GM18861 (cell line): Measurements from ENCODE around the gene NEK6.

Source experiments
- ATAC-seq: cut with Tn5 transposase; IDR thresholded peaks from one replicate; pipeline ENCODE4 v1.9.1; 2021; ENCODE audit not compliant: unreplicated experiment

The NEK6 gene

DNA sequence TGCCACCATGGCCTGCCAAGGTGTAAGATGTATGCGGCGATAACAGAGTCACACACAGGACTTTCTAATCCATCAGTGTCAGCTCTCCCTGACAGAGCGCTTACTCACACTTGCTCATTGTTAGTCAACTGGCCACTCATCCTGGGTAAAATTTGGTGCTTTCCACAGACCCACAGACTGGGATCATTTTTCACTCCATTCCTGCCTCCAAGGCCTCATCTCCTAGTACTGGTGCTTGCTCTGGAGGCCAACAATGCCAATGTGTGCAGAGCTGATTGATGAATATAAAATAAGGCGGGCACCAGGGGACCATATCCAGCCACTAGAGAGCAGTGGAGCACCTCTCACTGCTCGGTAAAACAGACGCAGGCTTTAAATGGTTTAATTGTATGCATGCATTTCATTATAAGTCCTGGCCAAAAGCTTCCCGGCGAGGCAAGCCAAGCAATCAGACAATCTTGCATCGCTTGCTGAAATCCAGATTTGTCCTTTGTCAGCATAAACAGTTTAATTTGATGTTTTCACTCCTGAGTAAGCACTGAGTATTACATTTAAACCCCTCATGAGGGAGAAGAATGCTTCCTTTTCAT lies 135.2 kb downstream of the NEK6 start:
- no peak for ATAC-seq

- no peak for ATAC-seq
These were observed 136.4 kb downstream of the NEK6 start for GRCh38 chr9:124394167-124394566.

DNA sequence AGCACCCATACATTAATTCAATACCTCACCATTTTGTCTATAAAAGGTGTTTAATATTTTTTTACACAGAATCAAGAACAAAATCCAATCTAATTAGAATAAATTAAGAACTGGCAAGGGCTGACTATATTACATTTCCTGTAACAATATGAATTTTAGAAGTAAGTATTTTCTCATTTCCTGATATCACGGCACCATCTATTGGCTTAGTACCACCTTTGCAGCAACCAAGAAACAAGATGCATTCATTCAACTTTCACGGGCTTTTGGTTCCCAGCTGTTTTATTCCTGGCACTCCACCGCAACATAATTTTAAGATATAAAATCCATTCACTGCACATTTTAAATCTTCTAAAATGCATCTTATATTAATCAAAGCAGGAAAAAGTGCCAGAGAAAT lies 136.8 kb downstream of the NEK6 start:
- ATAC-seq: no peak

DNA sequence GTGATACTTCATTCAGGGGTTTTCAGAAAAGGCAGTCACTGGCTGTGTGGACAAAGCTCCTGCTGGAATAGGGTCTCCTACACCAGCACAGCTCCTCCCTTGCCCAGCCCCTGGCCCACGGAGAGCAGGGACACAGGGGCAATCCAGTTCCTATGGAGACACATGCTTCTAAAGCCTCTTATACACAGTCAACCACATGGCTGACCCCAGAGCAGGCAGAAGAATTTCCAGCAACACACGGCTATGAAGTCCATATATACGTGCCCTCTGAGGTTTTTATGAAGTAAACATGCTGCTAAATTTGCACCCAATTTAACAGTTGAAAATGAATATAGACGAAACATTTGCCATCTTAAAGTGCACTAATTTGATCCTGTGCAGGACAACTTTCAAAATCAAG lies 138.1 kb downstream of the NEK6 start:
- no peak for ATAC-seq

DNA sequence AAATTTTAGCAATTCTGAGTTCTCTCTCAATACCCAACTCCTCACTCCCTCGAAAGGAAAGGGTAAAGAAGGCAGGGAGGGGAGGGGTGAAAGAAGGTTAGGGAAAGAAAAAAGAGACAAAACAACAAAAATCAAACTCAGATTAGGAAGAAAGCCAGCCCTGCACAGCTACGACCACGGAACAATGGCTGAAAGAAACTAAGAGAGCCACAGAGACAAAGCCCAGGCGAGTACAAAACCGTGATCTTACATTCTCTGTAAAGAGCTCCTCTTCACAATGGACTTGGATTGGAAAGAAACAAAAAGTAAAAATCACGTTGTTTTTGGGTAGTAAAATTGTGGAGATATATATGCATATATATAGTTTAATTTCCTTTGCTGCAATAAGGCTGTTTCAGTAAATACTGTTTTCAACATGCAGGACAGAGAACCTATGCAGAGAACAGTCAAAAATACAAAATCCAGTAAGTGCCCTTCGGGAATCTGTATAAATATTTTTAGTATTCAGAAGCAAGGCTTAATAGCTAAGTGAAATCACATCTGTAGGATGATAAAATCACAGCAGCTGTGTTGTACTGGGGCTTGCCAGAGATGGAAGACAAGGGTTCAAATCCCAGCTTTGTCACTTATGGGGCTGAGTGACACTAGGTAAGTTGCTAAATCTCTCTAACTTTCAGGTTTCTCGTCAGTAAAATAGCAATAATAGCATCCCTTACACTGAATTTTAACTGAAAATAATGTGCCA lies 140.6 kb downstream of the NEK6 start:
- no peak for ATAC-seq

DNA sequence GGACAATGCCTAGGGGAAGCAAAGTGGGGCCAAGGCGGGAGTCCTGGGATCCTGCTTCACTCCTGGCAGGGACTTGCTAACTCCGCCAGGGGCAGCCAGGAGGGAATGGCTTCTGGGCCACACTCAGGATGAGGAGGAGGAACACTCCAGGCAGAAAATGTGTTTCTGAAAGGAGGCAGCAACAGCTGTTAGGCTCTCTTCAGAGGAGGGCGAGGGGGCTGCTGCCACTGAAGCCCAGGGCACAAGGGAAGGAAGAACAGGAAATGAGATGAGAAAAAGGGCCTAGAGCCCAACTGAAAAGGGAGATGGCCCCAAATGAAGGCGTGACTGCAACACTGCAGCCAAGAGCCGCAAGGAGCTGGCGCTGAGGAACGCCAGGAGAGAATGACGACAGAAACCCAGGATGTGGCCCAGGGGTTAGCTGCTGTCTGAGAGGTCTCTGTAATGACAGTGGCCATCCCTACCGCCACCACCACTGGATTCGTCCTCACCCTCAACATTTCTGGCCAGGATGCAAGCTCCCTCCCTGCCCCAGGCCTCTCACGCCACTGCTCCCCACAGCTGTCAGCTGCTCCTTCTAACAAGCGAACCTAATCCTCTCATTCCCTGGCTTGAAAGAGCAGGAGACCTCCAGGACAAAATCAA lies 141.7 kb downstream of the NEK6 start:
- no peak for ATAC-seq

DNA sequence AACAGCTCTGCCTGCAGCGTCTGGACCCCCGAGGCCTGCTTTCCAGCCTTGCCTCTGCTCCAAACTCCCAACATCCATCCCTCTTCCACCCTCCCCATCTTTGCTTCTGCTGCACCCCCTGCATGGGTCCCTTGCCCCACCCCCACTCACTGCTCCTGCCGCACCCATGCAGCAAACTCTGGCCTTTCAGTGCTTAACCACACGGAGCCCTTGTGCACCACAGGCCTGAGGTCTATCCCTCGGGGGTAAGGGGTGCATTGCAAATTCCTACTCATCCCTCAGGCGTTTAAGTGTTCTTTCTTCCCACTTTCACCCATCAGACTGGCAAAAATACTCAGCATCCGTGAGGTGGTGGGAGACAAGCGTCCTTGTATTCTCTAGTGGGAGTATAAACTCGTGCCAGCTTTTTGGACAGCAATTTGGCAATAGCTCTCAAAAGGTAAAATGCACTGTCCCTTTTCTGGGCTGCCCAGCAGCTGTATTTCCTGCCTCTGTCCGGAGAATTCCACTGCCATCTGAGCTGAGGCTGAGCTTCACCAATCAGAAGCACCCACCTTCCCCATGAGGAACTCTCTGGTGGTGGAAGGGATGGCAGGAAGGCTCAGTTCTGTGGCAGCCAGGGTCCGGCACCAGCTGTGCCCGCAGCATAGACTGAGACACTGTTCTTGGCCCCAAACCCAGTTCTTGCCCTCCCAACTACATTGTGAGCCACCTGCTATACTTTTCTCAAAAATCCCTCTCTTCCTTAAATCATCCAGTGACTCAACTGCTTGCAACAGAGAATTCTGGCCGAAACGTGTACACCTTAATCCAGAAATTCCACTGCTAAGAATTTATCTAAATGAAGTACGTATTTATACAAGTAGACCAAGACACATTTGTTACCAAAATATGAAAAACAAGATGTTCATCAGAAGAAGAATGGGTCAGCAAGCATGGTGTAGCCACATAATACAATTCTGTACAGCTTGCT lies 142.5 kb downstream of the NEK6 start:
- no peak for ATAC-seq
